GM12878 (cell line): ENCODE data around the gene ISG20L2. TPM values are rescaled to one million over a fixed set of nuclear protein-coding genes. Genes with fewer than 3 reads are reported as not detected.

Source experiments
- BACH1 ChIP-seq: fragments of 450-650 bp; IDR thresholded peaks from 2 replicates; pipeline ENCODE4 v1.6.1; 2017; ENCODE audit warnings: mild to moderate bottlenecking, borderline replicate concordance
- E2F8 ChIP-seq: fragments of 450-650 bp; IDR thresholded peaks from 2 replicates; pipeline ENCODE4 v1.6.1; 2018; ENCODE audit warnings: mild to moderate bottlenecking, low read depth, moderate library complexity; ENCODE audit not compliant: partially characterized antibody
- HCFC1 ChIP-seq: fragments of 150-350 bp; IDR thresholded peaks from 2 replicates; pipeline ENCODE4 v1.6.1; 2014; ENCODE audit warnings: low read length
- RCOR1 ChIP-seq: conservative IDR thresholded peaks from 2 replicates; pipeline ENCODE4 v1.6.1; 2012; ENCODE audit warnings: low read depth, low read length, improper control_type of control experiment
- ZNF207 ChIP-seq: fragments of 450-650 bp; IDR thresholded peaks from 2 replicates; pipeline ENCODE4 v1.6.1; 2014; ENCODE audit warnings: antibody characterized with exemption, mild to moderate bottlenecking, borderline replicate concordance
- polyA plus RNA-seq, 11 experiments: library from polyadenylated mRNA; depleted of rRNA in 4 of 11; unstranded in 6 of 11; stranded (reverse) in 5 of 11; fragments of >200 nt; fragmentation: Nextera tagmentation in 4 of 11; fragmentation: Illumina TruSeq in 1 of 11; extraction: Ambion mirVana in 4 of 11; extraction: Trizol in 1 of 11; gene quantifications; 1 replicate in 1 of 11; 2 replicates in 10 of 11; pipeline versions ENCODE4 v1.2.1 to v1.2.3, GENCODE V29; 2011 to 2016; ENCODE audit warnings: inconsistent platforms in 2 of 11, missing spikeins in 2 of 11, low read depth in 1 of 11
- total RNA-seq, 4 experiments: library from RNA; depleted of rRNA in 3 of 4; stranded (reverse); fragments of >200 nt in 3 of 4; fragmentation: Illumina TruSeq in 1 of 4; extraction: Trizol in 1 of 4; gene quantifications; 2 replicates each; pipeline versions ENCODE4 v1.2.1 to v1.2.3, GENCODE V29; 2013 to 2021
- TF ChIP-seq, protein P1 (sequence below): IDR thresholded peaks from 2 replicates; pipeline ENCODE4 v1.6.1; 2011; ENCODE audit warnings: low read depth, low read length, improper control_type of control experiment, borderline replicate concordance

ISG20L2 gene
- total and polyA plus RNA-seq, 10 of the 15 experiments (the other 5 are each of a cell fraction or from before 2014, with no cell fraction given), result 16.4 to 111 (median 48.0) TPM

DNA sequence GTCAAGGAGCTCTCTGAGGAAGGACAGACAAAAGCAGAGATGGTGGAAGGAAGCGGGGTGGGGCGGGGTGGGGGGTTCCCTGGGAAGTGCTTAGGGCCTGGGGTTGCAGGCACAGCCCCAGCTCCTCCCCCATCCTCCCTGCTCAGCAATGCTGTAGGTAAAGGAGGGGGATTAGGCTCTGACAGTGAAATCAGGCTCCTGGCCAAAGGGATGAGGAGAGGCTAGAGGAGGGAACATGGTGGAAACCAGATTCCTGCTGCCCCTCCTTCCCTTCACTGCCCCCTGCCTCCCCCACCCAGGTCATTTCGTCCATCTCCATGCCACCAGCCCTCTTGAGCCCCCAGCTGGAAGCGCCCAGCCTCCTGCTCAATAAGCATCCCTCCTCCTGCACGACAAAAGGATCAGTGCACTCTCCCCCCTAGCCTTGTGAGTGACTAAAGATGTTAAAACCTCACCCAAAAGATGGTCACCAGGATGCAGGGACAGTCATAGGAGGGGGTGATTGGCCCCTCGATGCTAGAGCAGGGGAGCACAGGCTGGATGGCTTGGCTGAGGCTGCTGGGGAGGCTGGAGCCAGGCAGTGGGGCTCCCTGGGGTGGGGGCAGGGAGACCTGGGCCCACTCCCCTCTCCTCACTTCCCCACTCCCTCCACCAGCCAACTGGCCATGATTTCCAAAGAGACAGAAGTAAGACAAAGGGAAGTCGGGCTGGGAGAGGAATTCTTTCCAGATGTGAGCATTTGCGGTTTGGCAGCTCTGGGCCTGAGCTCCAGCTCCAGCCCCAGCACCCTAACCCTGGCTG is 20.9 kb downstream of the ISG20L2 start (continued):
- TF ChIP-seq, protein P1, sequence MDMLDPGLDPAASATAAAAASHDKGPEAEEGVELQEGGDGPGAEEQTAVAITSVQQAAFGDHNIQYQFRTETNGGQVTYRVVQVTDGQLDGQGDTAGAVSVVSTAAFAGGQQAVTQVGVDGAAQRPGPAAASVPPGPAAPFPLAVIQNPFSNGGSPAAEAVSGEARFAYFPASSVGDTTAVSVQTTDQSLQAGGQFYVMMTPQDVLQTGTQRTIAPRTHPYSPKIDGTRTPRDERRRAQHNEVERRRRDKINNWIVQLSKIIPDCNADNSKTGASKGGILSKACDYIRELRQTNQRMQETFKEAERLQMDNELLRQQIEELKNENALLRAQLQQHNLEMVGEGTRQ, result no peak
- TF ChIP-seq BACH1 (no peak), HCFC1 (no peak), RCOR1 (no peak), E2F8 (no peak), ZNF207 (no peak)
